ENCODE results near the gene EPN1. TPM values are rescaled to one million over a fixed set of nuclear protein-coding genes. Genes with fewer than 3 reads are reported as not detected.

Gene EPN1
- total RNA-seq, 1 experiment from 2014 or later = 102 TPM

DNA sequence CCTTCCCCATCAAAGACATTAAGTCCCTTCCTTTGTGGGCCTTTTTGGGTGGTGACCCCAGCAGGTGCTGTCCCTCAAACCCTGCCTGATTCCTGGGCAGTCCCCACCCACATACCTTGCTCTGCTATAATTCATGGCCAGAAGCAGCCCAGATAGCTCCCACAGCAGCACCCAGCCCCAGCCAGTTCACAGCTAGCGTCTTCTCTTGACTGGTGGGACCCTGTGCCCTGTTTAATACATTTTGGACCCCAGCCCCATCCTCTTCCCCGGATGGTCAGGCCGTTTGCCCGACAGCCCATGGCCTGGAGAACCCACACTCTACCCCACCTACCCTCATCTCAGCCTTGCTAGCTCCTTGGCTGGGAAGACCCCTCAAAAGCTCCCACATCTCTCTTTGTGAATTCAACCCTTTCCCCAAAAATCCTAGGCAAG is 24.9 kb upstream of the EPN1 start:
- no peaks in the 10 kb centered on the region for H3K27me3 Mint-ChIP-seq (ENCODE audit: insufficient read depth, unreplicated experiment)
- ChIA-PET POLR2A (no interaction called here), CTCF (interaction anchor here (0.6 to 0.7 kb wide), 2 partner anchors 17 to 182 kb away, joined by 3 to 4 read pairs; no protein-coding TSS in a partner anchor)
- H3K36me3 Mint-ChIP-seq (ENCODE audit: insufficient read depth, unreplicated experiment) = peaks cover 39% of the 10 kb centered on the region
- H3K4me3 Mint-ChIP-seq (ENCODE audit: unreplicated experiment) = no peak overlapping the region
- intact Hi-C loops (cut with micrococcal nuclease) = no loop called here
- no peaks in the 10 kb centered on the region for H3K9me3 Mint-ChIP-seq (ENCODE audit: unreplicated experiment)
- DNase-seq (ENCODE audit: unreplicated experiment) = no peak
- H3K4me1 Mint-ChIP-seq (ENCODE audit: insufficient read depth, unreplicated experiment) = no peaks in the 10 kb centered on the region
- H3K27ac Mint-ChIP-seq (ENCODE audit: low read depth, unreplicated experiment) = no peak overlapping the region
- TF ChIP-seq, protein P1, sequence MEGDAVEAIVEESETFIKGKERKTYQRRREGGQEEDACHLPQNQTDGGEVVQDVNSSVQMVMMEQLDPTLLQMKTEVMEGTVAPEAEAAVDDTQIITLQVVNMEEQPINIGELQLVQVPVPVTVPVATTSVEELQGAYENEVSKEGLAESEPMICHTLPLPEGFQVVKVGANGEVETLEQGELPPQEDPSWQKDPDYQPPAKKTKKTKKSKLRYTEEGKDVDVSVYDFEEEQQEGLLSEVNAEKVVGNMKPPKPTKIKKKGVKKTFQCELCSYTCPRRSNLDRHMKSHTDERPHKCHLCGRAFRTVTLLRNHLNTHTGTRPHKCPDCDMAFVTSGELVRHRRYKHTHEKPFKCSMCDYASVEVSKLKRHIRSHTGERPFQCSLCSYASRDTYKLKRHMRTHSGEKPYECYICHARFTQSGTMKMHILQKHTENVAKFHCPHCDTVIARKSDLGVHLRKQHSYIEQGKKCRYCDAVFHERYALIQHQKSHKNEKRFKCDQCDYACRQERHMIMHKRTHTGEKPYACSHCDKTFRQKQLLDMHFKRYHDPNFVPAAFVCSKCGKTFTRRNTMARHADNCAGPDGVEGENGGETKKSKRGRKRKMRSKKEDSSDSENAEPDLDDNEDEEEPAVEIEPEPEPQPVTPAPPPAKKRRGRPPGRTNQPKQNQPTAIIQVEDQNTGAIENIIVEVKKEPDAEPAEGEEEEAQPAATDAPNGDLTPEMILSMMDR (IDR thresholded peaks at IDR 0.05; ENCODE audit: unreplicated experiment) = no peak
- no TSS peak for BruUV-seq (replicated peaks)

DNA sequence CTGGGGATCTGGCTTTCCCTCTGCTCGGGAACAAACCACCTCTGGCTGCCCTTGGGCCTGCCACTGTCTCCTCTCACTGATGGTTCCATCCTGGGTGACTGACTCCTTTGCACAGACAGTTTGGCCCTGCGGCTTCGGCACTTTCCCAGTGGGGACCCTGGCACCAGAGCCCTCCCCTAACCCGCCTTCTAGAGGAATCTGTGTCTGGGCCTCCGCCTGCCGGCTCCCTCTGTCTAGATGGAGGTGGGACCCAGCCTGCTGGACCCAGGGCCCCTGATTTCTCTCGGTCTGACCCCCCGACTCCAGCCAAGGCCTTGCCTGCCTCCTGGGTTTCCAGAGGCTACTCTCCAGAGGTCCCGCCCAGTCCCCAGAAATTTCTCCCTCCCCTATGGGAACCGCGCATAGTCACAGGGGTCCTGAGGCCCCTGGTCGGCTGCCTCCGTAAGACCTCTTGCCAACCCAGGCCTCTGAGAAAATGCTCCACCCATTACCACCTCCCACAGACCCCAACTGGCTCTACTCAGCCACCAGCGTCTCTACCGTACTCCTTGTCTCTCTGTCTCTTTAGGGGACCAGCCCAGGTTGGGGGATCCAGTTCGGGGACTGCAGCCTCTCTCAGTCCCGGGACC is 24.3 kb upstream of the EPN1 start:
- Mint-ChIP-seq H3K27me3 (ENCODE audit: insufficient read depth, unreplicated experiment) (no peaks in the 10 kb centered on the region), H3K4me3 (ENCODE audit: unreplicated experiment) (no peak overlapping the region), H3K4me1 (ENCODE audit: insufficient read depth, unreplicated experiment) (no peaks in the 10 kb centered on the region), H3K9me3 (ENCODE audit: unreplicated experiment) (no peaks in the 10 kb centered on the region), H3K27ac (ENCODE audit: low read depth, unreplicated experiment) (no peak overlapping the region), H3K36me3 (ENCODE audit: insufficient read depth, unreplicated experiment) (peaks cover 39% of the 10 kb centered on the region)
- ChIA-PET POLR2A (no interaction called here), CTCF (interaction anchor here (0.6 to 0.7 kb wide), 2 partner anchors 17 to 182 kb away, joined by 3 to 4 read pairs; no protein-coding TSS in a partner anchor)
- intact Hi-C loops (cut with micrococcal nuclease) = no loop called here
- DNase-seq (ENCODE audit: unreplicated experiment) = no peak
- BruUV-seq (replicated peaks) = no TSS peak
- TF ChIP-seq, protein P1 (IDR thresholded peaks at IDR 0.05; ENCODE audit: unreplicated experiment) = no peak

DNA sequence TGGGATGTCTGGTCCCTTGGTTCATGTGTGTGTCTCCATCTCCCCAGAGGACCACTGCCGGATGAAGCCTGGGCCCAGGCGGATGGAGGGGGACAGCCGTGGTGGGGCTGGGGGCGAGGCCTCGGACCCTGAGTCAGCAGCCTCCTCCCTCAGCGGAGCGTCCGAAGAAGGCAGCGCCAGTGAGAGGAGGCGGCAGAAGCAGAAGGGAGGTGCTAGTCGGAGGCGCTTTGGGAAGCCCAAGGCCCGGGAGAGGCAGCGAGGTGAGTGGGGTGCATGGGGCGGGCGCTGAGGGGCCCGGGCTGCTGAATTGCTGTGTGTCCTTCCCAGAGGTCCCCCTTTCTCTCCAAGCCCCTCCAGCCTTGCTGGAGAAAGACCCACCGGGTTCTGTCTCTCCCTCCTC is 23.8 kb upstream of the EPN1 start:
- no peak for DNase-seq (ENCODE audit: unreplicated experiment)
- intact Hi-C loops (cut with micrococcal nuclease) = no loop called here
- Mint-ChIP-seq H3K9me3 (ENCODE audit: unreplicated experiment) (no peaks in the 10 kb centered on the region), H3K36me3 (ENCODE audit: insufficient read depth, unreplicated experiment) (peaks cover 34% of the 10 kb centered on the region), H3K4me3 (ENCODE audit: unreplicated experiment) (no peak overlapping the region), H3K4me1 (ENCODE audit: insufficient read depth, unreplicated experiment) (peaks cover 5% of the 10 kb centered on the region), H3K27me3 (ENCODE audit: insufficient read depth, unreplicated experiment) (no peaks in the 10 kb centered on the region), H3K27ac (ENCODE audit: low read depth, unreplicated experiment) (no peak overlapping the region)
- TF ChIP-seq, protein P1 (IDR thresholded peaks at IDR 0.05; ENCODE audit: unreplicated experiment) = no peak
- ChIA-PET CTCF (no interaction called here), POLR2A (no interaction called here)
- no TSS peak for BruUV-seq (replicated peaks)

DNA sequence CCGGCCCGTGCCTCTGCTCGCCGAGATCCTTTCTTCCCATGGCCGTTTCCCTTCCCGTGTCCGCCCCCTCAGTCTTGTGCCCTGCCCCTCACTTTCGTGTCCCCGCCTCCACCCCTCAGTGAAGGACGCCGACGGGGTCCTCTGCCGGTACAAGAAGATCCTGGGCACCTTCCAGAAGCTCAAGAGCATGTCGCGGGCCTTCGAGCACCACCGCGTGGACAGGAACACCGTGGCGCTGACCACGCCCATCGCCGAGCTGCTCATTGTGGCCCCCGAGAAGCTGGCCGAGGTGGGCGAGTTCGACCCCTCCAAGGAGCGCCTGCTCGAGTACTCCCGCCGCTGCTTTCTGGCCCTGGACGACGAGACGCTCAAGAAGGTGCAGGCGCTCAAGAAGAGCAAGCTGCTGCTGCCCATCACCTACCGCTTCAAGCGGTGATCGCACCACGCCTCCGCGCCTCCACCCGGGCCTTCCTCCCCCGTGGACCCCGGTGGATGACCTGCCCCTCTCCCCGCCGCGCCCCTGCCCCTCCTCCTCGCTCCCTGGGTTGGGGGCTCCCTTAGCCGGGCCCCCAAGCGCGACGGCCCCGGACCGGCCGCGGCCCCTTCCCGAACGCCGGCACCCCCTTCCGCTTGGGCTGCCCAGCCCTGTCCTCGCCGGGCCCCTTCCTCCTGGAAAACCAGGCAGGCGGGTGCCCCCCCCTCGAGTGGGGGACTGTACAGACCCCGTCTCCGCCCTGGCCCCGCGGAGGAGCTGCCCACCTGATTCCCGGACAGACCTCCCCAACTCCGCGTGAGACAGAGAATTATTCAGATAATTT is 22.5 kb upstream of the EPN1 start:
- H3K27me3 Mint-ChIP-seq (ENCODE audit: insufficient read depth, unreplicated experiment) = no peaks in the 10 kb centered on the region
- H3K9me3 Mint-ChIP-seq (ENCODE audit: unreplicated experiment) = no peaks in the 10 kb centered on the region
- peaks cover 21% of the 10 kb centered on the region for H3K36me3 Mint-ChIP-seq (ENCODE audit: insufficient read depth, unreplicated experiment)
- POLR2A ChIA-PET = no interaction called here
- intact Hi-C loops (cut with micrococcal nuclease) = loop anchor here (1.0 kb wide), 1 partner anchor 9 kb away; the partner anchor contains the start of gene ZNF581
- peak overlapping the region; percentile 43 for H3K4me3 Mint-ChIP-seq (ENCODE audit: unreplicated experiment)
- CTCF ChIA-PET = interaction anchor here (0.5 to 3.3 kb wide), 17 partner anchors 8 to 1179 kb away, joined by 3 to 28 read pairs (median 4); partner anchors contain the start of genes CDC42EP5 and ZNF865
- no peak for DNase-seq (ENCODE audit: unreplicated experiment)
- BruUV-seq (replicated peaks) = no TSS peak
- H3K27ac Mint-ChIP-seq (ENCODE audit: low read depth, unreplicated experiment) = no peak overlapping the region
- TF ChIP-seq, protein P1 (IDR thresholded peaks at IDR 0.05; ENCODE audit: unreplicated experiment) = no peak
- H3K4me1 Mint-ChIP-seq (ENCODE audit: insufficient read depth, unreplicated experiment) = peaks cover 14% of the 10 kb centered on the region
